ENCODE results near the gene BEND5. TPM values are rescaled to one million over a fixed set of nuclear protein-coding genes. Genes with fewer than 3 reads are reported as not detected.

Gene BEND5
- total and polyA plus RNA-seq, 2 of the 13 experiments (the other 11 are each of a cell fraction or from before 2014, with no cell fraction given): 0.11 TPM; not detected in 1

DNA sequence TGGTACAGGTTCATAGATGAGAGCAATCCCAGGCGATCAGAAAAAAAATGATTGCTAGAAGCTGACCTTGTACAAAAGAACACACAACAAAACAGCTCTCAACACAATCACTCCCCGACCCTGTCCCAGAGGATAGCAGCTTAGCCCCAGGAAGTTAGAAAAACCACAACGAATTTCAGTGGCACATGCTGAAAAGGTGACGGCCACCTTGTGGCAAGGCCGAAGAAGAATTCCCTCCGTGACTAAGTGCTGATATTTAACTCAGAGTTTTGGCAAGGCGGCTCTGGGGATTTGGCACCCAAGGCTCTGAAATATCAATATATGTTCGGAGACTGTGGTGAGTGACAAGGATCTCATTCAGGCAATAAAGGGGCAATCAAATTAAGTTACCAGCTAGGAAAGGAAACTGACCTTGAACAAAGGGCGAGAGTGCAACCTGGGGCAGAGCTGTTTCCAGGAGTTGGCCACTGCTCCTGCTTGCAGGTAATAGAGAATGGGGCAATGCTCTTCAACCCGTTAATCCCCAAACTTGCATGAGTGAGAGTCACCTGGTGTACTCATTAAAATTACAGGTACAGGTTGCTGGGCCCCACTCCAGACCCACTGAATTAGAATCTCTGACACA lies 96.2 kb downstream of the BEND5 start (continued):
- TF ChIP-seq, protein P1, sequence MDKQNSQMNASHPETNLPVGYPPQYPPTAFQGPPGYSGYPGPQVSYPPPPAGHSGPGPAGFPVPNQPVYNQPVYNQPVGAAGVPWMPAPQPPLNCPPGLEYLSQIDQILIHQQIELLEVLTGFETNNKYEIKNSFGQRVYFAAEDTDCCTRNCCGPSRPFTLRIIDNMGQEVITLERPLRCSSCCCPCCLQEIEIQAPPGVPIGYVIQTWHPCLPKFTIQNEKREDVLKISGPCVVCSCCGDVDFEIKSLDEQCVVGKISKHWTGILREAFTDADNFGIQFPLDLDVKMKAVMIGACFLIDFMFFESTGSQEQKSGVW (CRISPR knock-in tag; IDR thresholded peaks at IDR 0.05; ENCODE audit: borderline replicate concordance): no peak
- TF ChIP-seq SNAI1 (CRISPR knock-in tag; IDR thresholded peaks at IDR 0.05; ENCODE audit: borderline replicate concordance) (no peak), ZNF576 (CRISPR knock-in tag; IDR thresholded peaks at IDR 0.05) (no peak), ZC3H13 (CRISPR knock-in tag; IDR thresholded peaks at IDR 0.05) (no peak)

DNA sequence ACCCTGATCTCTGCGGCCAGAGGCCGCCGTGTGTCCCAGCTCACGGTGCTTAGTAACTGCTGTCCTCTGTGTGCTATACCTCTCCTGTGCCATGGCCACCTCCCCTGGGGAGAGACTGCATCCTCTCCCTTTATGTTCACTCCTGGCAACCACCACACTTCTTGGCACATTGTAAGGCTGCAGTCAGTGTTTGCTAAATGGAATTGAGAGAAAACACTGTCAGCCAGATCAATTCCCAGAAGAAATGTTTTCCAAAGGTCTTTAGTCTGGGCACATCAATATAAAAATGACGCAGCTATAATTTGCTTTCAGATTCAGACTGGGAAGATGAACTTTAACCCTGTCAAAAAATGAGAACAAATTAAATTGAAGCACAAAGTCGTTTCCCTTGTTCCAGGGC lies 96.8 kb downstream of the BEND5 start:
- Histone ChIP-seq H3K79me2 (ENCODE audit: insufficient read depth, low read length) (no peaks in the 10 kb centered on the region), H3K27me3 (ENCODE audit: control insufficient read depth in 1 of 2, insufficient read depth in 2 of 2, low read length in 2 of 2) (no peaks in the 10 kb centered on the region), H3K9ac (ENCODE audit: insufficient read depth, low read depth, low read length) (no peak overlapping the region), H3K27ac (ENCODE audit: extremely low read length, insufficient read depth, low read length) (no peak overlapping the region), H3K4me3 (replicated peaks in 1 of 3; ENCODE audit: insufficient read depth in 1 of 3, low read depth in 2 of 3, low read length in 3 of 3) (no peak overlapping the region), H2AFZ (ENCODE audit: low read length) (no peak overlapping the region), H3K4me2 (ENCODE audit: low read depth, low read length) (no peak overlapping the region), H3K36me3 (replicated peaks in 1 of 2; ENCODE audit: control insufficient read depth in 1 of 2, insufficient read depth in 2 of 2, low read length in 2 of 2) (no peaks in the 10 kb centered on the region), H3K9me3 (ENCODE audit: low read length) (no peaks in the 10 kb centered on the region), H3K4me1 (ENCODE audit: insufficient read depth, low read length) (no peaks in the 10 kb centered on the region), H4K20me1 (ENCODE audit: insufficient read depth, low read length) (no peaks in the 10 kb centered on the region)
- BruUV-seq (replicated peaks): no TSS peak
- WGBS (ENCODE audit: low lambda C conversion rate): 43% methylated on average over 6 of the region's 6 CpGs
- ATAC-seq (no peak), FAIRE-seq (no peak), DNase-seq (ENCODE audit: low spot score) (no peak)
- in situ Hi-C loops (cut with HindIII; ENCODE audit: extremely low pct_ligation_motif_present, low pct_unique_long_range_greater_than_20kb): loop anchor here (10.0 kb wide), 1 partner anchor 1665 kb away; no protein-coding TSS in a partner anchor
- ChIA-PET POLR2A (no interaction called here), CTCF (ENCODE audit: low intra/inter-chr PET ratio, low total read pairs) (no interaction called here)
- intact Hi-C loops (cut with micrococcal nuclease; ENCODE audit: unreplicated experiment): no loop called here
- no peak for TF ChIP-seq ZNF660 (CRISPR knock-in tag; IDR thresholded peaks at IDR 0.05; ENCODE audit: borderline replicate concordance, low read depth)
- TF ChIP-seq, protein P2, sequence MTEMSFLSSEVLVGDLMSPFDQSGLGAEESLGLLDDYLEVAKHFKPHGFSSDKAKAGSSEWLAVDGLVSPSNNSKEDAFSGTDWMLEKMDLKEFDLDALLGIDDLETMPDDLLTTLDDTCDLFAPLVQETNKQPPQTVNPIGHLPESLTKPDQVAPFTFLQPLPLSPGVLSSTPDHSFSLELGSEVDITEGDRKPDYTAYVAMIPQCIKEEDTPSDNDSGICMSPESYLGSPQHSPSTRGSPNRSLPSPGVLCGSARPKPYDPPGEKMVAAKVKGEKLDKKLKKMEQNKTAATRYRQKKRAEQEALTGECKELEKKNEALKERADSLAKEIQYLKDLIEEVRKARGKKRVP (CRISPR knock-in tag; IDR thresholded peaks at IDR 0.05): no peak
- no peak for TF ChIP-seq SP1 (IDR thresholded peaks at IDR 0.05)
- TF ChIP-seq SP1 (CRISPR knock-in tag; IDR thresholded peaks at IDR 0.05): no peak
- TF ChIP-seq, protein P3, sequence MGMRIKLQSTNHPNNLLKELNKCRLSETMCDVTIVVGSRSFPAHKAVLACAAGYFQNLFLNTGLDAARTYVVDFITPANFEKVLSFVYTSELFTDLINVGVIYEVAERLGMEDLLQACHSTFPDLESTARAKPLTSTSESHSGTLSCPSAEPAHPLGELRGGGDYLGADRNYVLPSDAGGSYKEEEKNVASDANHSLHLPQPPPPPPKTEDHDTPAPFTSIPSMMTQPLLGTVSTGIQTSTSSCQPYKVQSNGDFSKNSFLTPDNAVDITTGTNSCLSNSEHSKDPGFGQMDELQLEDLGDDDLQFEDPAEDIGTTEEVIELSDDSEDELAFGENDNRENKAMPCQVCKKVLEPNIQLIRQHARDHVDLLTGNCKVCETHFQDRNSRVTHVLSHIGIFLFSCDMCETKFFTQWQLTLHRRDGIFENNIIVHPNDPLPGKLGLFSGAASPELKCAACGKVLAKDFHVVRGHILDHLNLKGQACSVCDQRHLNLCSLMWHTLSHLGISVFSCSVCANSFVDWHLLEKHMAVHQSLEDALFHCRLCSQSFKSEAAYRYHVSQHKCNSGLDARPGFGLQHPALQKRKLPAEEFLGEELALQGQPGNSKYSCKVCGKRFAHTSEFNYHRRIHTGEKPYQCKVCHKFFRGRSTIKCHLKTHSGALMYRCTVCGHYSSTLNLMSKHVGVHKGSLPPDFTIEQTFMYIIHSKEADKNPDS (CRISPR knock-in tag; IDR thresholded peaks at IDR 0.05): no peak

Measured in HepG2 (cell line).